Measurements from ENCODE around the gene C6. TPM values are rescaled to one million over a fixed set of nuclear protein-coding genes. Genes with fewer than 3 reads are reported as not detected.

Gene C6
- total RNA-seq = 9.8 TPM
- long read RNA-seq, transcript C6-202 (18 exons, 3,551 nt) = major isoform, 5 of 8 reads
- long read RNA-seq, partial matches to known transcripts = 0 of 8 reads
- long read RNA-seq, other reads (novel, unspliced or antisense) = 3 of 8 reads

- H3K4me1 ChIP-seq = no peaks in the 10 kb centered on the region
- no peaks in the 10 kb centered on the region for H3K36me3 ChIP-seq
- H3K27me3 ChIP-seq (ENCODE audit: low read depth) = no peaks in the 10 kb centered on the region
- TF ChIP-seq CTCF (IDR thresholded peaks at IDR 0.05) = no peak
- H3K4me3 ChIP-seq = no peak within 1 kb of the TSS
- no peaks in the 10 kb centered on the region for H3K9me3 ChIP-seq
- no peak within 1 kb of the TSS for H3K27ac ChIP-seq
- intact Hi-C loops (cut with DNase I) = no loop called here
- ATAC-seq (no peak), DNase-seq (no peak)
Observed at GRCh38 chr5:41213340-41213739, at the start of gene C6. TSS of gene C6 (minus strand) at chr5:41213532. CDS start at chr5:41203230, 10,302 bp downstream.

- intact Hi-C loops (cut with DNase I) = no loop called here
- Histone ChIP-seq H3K9me3 (no peaks in the 10 kb centered on the region), H3K27me3 (ENCODE audit: low read depth) (no peaks in the 10 kb centered on the region), H3K4me3 (no peak overlapping the region), H3K36me3 (no peaks in the 10 kb centered on the region), H3K4me1 (no peaks in the 10 kb centered on the region), H3K27ac (no peak overlapping the region)
- ATAC-seq = no peak
- TF ChIP-seq CTCF (IDR thresholded peaks at IDR 0.05) = no peak
- no peak for DNase-seq
Observed at GRCh38 chr5:41256400-41256799, 43.1 kb upstream of the C6 start.

GRCh38 chr5:41253109-41253508, 39.8 kb upstream of the C6 start:
- TF ChIP-seq CTCF (IDR thresholded peaks at IDR 0.05) = no peak
- intact Hi-C loops (cut with DNase I) = no loop called here
- DNase-seq = no peak
- ATAC-seq = no peak
- Histone ChIP-seq H3K9me3 (no peaks in the 10 kb centered on the region), H3K36me3 (no peaks in the 10 kb centered on the region), H3K27ac (no peak overlapping the region), H3K27me3 (ENCODE audit: low read depth) (no peaks in the 10 kb centered on the region), H3K4me3 (no peak overlapping the region), H3K4me1 (no peaks in the 10 kb centered on the region)

GRCh38 chr5:41252036-41252435, 38.7 kb upstream of the C6 start:
- ATAC-seq = no peak
- Histone ChIP-seq H3K27ac (no peak overlapping the region), H3K27me3 (ENCODE audit: low read depth) (no peaks in the 10 kb centered on the region), H3K4me3 (no peak overlapping the region), H3K36me3 (no peaks in the 10 kb centered on the region), H3K9me3 (no peaks in the 10 kb centered on the region), H3K4me1 (no peaks in the 10 kb centered on the region)
- TF ChIP-seq CTCF (IDR thresholded peaks at IDR 0.05) = no peak
- no peak for DNase-seq
- intact Hi-C loops (cut with DNase I) = no loop called here

GRCh38 chr5:41250351-41250987, 37.1 kb upstream of the C6 start:
- no peak for TF ChIP-seq CTCF (IDR thresholded peaks at IDR 0.05)
- no peak for ATAC-seq
- intact Hi-C loops (cut with DNase I) = no loop called here
- Histone ChIP-seq H3K4me1 (no peaks in the 10 kb centered on the region), H3K4me3 (no peak overlapping the region), H3K27me3 (ENCODE audit: low read depth) (no peaks in the 10 kb centered on the region), H3K36me3 (no peaks in the 10 kb centered on the region), H3K9me3 (no peaks in the 10 kb centered on the region), H3K27ac (no peak overlapping the region)
- DNase-seq = no peak

All from lower lobe of right lung (tissue), 2 donors.